ENCODE measurements around the gene MORN4.

Gene MORN4

GRCh38 chr10:97573672-97574071 is 59.6 kb downstream of the MORN4 start:
- no peak for DNase-seq (ENCODE audit: low read depth)
- no peak for TF ChIP-seq CTCF (IDR thresholded peaks at IDR 0.05; ENCODE audit: insufficient read depth, low read depth, low read length, missing control alignments)
- no peak overlapping the region for H3K4me3 ChIP-seq (ENCODE audit: low read length)

GRCh38 chr10:97573021-97573420 is 60.3 kb downstream of the MORN4 start:
- no peak overlapping the region for H3K4me3 ChIP-seq (ENCODE audit: low read length)
- no peak for TF ChIP-seq CTCF (IDR thresholded peaks at IDR 0.05; ENCODE audit: insufficient read depth, low read depth, low read length, missing control alignments)
- DNase-seq (ENCODE audit: low read depth), result peak; percentile 16

DNA sequence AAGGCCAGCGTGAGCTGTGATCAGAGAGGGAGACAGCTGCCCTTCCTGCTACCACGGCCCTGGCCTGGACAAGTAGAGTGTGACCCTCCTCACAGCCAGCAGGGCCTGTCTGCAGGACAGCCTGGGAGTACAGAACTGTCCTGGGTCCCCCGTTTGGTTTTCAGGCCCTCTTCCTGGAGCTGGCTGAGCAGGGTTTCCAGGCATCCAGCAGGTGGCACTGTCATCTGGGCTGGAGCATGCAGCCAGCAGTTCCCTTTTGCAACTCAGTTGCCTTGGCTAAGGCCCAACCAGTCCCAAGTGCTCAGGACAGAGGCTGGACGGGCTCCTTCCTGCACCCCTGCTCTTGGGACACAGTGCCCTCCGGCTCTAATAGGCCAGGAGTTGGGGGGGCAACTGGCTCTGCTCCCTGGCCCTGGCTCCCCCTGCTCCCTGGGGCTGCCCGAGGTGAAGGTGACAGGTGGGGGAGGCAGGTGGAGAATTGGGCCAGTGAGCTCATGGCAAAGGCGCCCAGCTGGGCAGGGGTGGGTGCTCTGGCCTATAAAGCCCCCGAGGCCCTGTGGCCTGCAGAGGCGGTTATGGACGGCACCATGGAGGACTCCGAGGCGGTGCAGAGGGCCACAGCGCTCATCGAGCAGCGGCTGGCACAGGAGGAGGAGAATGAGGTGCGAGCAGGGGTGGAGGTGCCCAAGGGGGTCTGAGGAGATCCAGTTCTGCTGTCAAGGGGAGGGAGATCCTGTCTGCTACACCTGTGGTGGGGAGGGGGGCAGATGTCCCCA is 60.9 kb downstream of the MORN4 start, which contains the start of gene ANKRD2:
TSS of gene ANKRD2 (plus strand) at position 566 of the 776 bp plus-strand sequence. CDS start at position 576, 10 bp downstream.
- H3K4me3 ChIP-seq (ENCODE audit: low read length), result no peak within 1 kb of the TSS
- peak; percentile 86 for DNase-seq (ENCODE audit: low read depth)
- peak; percentile 92 for TF ChIP-seq CTCF (IDR thresholded peaks at IDR 0.05; ENCODE audit: insufficient read depth, low read depth, low read length, missing control alignments)

DNA sequence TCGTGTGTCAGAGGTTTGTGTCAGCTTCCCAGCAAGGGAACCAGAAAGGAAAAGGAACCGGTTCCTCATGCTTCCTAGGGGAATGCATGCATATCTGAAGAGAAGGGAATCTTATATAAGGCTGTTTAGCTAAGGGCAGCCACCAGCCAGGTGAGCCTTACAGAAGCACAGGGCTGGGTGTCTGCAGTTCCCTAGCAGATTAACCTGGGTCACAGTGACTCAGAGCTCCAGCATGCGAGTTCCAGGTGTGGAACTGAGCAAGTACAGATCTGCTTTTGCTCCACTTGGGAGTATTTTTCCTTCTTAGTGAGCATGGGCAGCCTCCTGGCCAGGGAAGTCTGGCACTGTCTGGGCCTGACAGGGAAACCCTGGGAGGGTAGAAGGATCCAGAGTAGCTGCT is 61.7 kb downstream of the MORN4 start:
- no peak for TF ChIP-seq CTCF (IDR thresholded peaks at IDR 0.05; ENCODE audit: insufficient read depth, low read depth, low read length, missing control alignments)
- DNase-seq (ENCODE audit: low read depth), result peak; percentile 99
- no peak overlapping the region for H3K4me3 ChIP-seq (ENCODE audit: low read length)

GRCh38 chr10:97570789-97571471 is 62.4 kb downstream of the MORN4 start:
- H3K4me3 ChIP-seq (ENCODE audit: low read length), result no peak overlapping the region
- TF ChIP-seq CTCF (IDR thresholded peaks at IDR 0.05; ENCODE audit: insufficient read depth, low read depth, low read length, missing control alignments), result no peak
- DNase-seq (ENCODE audit: low read depth), result no peak

- TF ChIP-seq CTCF (IDR thresholded peaks at IDR 0.05; ENCODE audit: insufficient read depth, low read depth, low read length, missing control alignments), result no peak
- no peak for DNase-seq (ENCODE audit: low read depth)
- no peak overlapping the region for H3K4me3 ChIP-seq (ENCODE audit: low read length)
Observed at GRCh38 chr10:97570146-97570788, 63.0 kb downstream of the MORN4 start.
